ENCODE results near the gene PPP1R16B. TPM values are rescaled to one million over a fixed set of nuclear protein-coding genes. Genes with fewer than 3 reads are reported as not detected.

The PPP1R16B gene
- total RNA-seq, 1 donor from 2014 or later: 46.9 TPM

DNA sequence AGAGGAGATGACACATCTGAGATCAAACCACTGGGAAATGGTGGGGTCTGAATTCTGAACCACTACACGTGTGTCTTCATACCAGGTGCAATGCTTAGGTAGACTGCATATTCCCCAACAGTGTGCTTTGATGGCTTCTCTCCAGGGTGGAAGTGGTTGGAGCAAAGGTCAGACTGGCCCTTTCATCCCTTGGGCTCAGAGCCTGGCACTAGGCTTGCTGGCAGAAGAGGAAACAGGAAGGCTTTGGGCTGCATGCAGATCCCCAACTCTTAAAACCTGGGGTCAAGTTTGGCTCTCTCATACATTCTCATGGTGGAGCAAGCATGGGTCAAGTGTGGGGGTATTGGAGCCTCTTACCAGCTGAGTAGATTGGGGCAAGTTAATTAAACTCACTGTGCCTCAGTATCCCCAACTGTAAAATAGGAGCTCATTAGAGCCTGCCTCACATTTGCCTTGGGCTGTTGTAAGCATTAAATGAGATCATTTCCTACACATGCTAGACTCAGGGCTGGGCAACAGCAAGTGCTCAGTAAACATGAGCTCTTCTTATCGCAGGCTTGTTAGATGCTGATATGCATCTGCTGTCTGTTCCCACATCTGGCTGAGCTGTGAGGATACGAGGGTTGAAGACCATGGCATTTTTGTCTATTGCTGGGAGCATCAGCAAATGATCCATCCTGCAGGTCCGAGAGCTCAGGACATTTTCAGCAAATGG, 69.1 kb downstream of the PPP1R16B start:
- Mint-ChIP-seq H3K4me3 (ENCODE audit: unreplicated experiment) (no peak overlapping the region), H3K27me3 (ENCODE audit: unreplicated experiment) (peaks cover 15% of the 10 kb centered on the region), H3K4me1 (ENCODE audit: unreplicated experiment) (peaks cover 74% of the 10 kb centered on the region), H3K36me3 (ENCODE audit: low read depth, unreplicated experiment) (peaks cover 10% of the 10 kb centered on the region), H3K9me3 (ENCODE audit: unreplicated experiment) (no peaks in the 10 kb centered on the region), H3K27ac (ENCODE audit: unreplicated experiment) (peak overlapping the region; percentile 96)
- TF ChIP-seq, protein P1, sequence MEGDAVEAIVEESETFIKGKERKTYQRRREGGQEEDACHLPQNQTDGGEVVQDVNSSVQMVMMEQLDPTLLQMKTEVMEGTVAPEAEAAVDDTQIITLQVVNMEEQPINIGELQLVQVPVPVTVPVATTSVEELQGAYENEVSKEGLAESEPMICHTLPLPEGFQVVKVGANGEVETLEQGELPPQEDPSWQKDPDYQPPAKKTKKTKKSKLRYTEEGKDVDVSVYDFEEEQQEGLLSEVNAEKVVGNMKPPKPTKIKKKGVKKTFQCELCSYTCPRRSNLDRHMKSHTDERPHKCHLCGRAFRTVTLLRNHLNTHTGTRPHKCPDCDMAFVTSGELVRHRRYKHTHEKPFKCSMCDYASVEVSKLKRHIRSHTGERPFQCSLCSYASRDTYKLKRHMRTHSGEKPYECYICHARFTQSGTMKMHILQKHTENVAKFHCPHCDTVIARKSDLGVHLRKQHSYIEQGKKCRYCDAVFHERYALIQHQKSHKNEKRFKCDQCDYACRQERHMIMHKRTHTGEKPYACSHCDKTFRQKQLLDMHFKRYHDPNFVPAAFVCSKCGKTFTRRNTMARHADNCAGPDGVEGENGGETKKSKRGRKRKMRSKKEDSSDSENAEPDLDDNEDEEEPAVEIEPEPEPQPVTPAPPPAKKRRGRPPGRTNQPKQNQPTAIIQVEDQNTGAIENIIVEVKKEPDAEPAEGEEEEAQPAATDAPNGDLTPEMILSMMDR (IDR thresholded peaks at IDR 0.05; ENCODE audit: unreplicated experiment): no peak
- DNase-seq (ENCODE audit: low spot score): no peak

DNA sequence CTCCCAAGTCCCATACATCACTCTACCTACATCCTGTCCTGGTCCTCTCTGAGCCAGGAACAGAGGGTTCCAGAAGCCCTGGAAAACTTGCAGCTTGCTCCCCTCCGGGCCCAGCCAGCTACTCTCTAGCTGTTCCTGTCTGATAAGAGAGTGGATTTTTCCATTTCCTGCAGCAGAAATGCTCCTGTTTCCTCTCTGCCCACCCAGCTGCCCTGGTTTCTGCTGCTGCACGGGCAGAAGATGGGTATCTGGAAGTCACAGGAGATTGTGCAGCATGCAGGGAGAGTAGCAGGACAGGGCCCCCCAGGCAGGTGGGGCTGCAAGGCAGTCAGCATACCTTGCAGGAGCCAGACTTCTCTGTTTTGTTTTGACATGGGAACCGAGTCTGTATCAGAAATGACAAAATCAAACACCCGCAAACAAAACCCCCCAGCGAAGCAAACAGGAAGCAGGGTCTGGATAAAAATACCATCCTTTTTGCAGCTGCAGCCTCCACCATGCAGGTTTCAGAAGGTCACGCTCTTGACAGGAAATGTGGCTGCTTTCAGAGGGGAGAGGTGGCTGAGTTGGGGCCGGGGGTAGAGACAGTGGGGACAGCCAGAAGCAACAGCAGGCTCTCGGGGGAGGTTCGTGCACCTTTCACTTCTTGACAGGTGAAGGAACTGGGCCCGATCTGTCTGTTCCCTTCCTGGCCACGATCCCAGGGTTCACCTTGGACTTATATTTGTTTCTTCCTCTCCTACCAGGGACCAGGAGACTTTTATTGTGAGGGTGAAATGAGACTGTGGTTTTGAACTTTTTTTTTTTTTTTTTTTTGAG, 69.9 kb downstream of the PPP1R16B start:
- peak; percentile 63 for DNase-seq (ENCODE audit: low spot score)
- Mint-ChIP-seq H3K4me3 (ENCODE audit: unreplicated experiment) (peak overlapping the region; percentile 37), H3K27ac (ENCODE audit: unreplicated experiment) (peak overlapping the region; percentile 96), H3K27me3 (ENCODE audit: unreplicated experiment) (peaks cover 14% of the 10 kb centered on the region), H3K9me3 (ENCODE audit: unreplicated experiment) (no peaks in the 10 kb centered on the region), H3K4me1 (ENCODE audit: unreplicated experiment) (peaks cover 72% of the 10 kb centered on the region), H3K36me3 (ENCODE audit: low read depth, unreplicated experiment) (peaks cover 5% of the 10 kb centered on the region)
- TF ChIP-seq, protein P1 (IDR thresholded peaks at IDR 0.05; ENCODE audit: unreplicated experiment): no peak

DNA sequence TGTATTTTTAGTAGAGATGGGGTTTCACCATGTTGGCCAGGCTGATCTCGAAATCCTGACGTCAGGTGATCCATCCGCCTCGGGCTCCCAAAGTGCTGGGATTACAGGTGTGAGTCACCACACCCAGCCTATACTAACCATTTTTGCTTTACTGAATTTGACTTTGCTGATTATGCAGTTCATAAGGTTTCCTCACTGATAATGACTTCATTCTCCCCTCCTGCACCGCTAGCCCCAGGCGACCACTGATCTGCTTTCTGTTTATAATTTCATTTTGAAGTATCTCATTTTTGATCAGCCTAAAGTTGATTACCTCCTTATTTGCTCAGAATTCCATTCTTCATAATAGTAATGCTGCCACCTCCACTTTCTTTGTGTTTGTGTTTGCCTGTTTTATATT, 72.0 kb downstream of the PPP1R16B start:
- TF ChIP-seq, protein P1 (IDR thresholded peaks at IDR 0.05; ENCODE audit: unreplicated experiment): no peak
- Mint-ChIP-seq H3K4me1 (ENCODE audit: unreplicated experiment) (peaks cover 64% of the 10 kb centered on the region), H3K4me3 (ENCODE audit: unreplicated experiment) (peak overlapping the region; percentile 57), H3K36me3 (ENCODE audit: low read depth, unreplicated experiment) (peaks cover 2% of the 10 kb centered on the region), H3K27ac (ENCODE audit: unreplicated experiment) (no peak overlapping the region), H3K9me3 (ENCODE audit: unreplicated experiment) (no peaks in the 10 kb centered on the region), H3K27me3 (ENCODE audit: unreplicated experiment) (peaks cover 11% of the 10 kb centered on the region)
- DNase-seq (ENCODE audit: low spot score): no peak

DNA sequence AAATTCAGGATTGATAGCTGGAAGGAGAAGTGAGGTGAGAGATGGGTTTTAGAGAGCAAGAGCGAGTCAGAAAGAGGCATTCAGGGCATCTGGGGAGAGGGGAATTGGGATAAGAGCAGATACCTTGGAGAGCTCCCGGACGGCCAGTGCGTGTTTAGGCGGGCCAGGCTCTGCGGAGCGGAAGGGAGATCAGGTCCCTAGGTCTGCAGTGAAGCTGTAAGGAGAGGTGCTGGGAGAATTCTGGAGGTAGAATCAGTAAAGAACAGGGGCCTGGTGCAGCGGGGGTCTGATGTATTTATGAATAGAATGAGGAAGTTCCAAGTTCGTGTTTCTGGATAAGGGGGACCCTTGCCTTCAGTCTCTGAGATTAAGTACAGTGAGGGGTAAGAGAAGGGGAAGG, 73.4 kb downstream of the PPP1R16B start:
- no peaks in the 10 kb centered on the region for H3K9me3 Mint-ChIP-seq (ENCODE audit: unreplicated experiment)
- H3K27ac Mint-ChIP-seq (ENCODE audit: unreplicated experiment): no peak overlapping the region
- H3K4me3 Mint-ChIP-seq (ENCODE audit: unreplicated experiment): peak overlapping the region; percentile 4
- peaks cover 11% of the 10 kb centered on the region for H3K27me3 Mint-ChIP-seq (ENCODE audit: unreplicated experiment)
- TF ChIP-seq, protein P1 (IDR thresholded peaks at IDR 0.05; ENCODE audit: unreplicated experiment): no peak
- peaks cover 6% of the 10 kb centered on the region for H3K36me3 Mint-ChIP-seq (ENCODE audit: low read depth, unreplicated experiment)
- DNase-seq (ENCODE audit: low spot score): peak; percentile 64
- H3K4me1 Mint-ChIP-seq (ENCODE audit: unreplicated experiment): peaks cover 58% of the 10 kb centered on the region
